Measurements from ENCODE around the gene TRIM44. TPM values are rescaled to one million over a fixed set of nuclear protein-coding genes. Genes with fewer than 3 reads are reported as not detected.

Gene TRIM44
- total RNA-seq, 1 experiment from 2014 or later, result 16.9 TPM

DNA sequence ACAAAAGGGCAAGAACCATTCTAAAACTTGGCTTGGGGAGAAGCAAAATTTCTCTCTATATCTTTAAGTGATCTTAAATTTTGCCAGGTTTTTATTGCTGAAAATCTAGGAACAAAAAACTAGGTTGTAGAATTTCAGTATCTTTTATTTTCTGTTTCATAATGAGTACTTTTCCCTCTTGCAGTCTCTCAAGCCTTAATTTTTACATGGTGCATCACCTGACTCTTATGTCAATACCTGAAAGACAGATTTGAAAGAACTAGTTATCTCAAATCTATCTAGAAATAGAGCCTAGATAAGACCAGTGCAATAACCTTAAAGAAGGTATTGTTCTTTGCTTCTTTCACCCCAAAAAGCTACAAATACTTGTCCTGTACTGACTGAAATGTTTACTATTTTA is 122.1 kb downstream of the TRIM44 start:
- no peaks in the 10 kb centered on the region for H3K36me3 ChIP-seq (replicated peaks; ENCODE audit: control insufficient read depth, insufficient read depth, low read length)
- H3K4me3 ChIP-seq (ENCODE audit: insufficient read depth, low read depth, low read length), result no peak overlapping the region
- no peaks in the 10 kb centered on the region for H3K27me3 ChIP-seq (ENCODE audit: control insufficient read depth, insufficient read depth, low read length)
- DNase-seq, result no peak

DNA sequence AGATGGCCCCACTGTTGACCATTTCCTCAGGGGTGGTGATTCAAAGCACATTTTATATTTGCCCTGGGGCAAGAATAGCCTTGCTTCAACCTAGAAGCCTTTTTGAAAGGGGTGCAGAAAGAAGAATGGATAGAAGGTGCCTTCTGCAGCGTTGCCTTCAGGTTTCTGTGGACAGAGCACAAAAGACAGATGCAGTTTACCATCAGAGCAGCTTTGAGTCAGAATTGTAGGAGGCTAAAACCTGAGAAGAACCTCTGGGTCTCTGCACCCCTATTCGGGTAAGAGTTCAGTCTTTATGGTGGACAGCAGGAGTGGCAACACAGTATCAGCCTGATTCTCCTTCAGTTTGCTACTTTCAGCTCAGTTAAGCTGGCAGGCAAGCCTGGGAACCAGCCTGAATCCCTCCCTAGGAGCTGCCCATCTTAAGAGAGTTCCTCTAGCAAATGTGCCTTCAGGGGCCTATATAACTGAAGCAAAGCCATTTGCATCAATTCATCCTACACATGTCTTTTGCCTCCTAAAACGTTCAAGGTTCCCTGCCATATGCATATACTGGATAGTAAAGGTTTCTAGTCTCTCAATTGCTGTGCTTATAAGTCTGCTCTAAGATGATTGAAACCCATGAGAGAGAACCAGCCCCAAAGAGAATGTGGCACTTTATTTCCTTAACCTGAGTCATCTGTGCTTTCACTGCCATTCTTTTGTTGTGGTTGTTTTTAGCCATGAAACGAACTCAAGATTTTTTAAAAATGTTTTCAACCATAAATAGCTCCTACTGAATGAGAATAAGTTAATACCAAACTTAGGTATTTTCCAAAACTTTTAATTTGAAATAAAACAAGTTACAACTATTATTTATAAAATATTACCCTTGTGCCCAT is 123.0 kb downstream of the TRIM44 start:
- H3K27me3 ChIP-seq (ENCODE audit: control insufficient read depth, insufficient read depth, low read length), result no peaks in the 10 kb centered on the region
- no peaks in the 10 kb centered on the region for H3K36me3 ChIP-seq (replicated peaks; ENCODE audit: control insufficient read depth, insufficient read depth, low read length)
- no peak for DNase-seq

DNA sequence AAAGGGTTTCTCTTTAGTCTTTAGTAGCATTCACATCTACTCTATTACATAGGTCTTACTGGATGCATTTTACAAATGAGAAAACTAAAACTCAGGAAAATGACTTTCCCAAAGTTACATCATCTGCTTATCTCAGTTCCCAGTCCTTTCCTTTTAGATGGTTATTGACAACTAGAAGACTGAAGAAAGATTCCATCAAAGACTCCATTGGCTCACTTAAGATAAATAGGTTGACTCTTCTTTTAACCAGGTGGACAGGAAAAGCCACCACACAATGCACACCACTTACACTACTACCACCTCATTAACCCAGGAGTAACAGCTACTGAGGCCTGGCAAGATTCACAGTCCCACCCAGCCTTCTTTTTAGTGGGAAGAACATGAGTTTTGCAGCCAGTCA is 123.6 kb downstream of the TRIM44 start:
- H3K36me3 ChIP-seq (replicated peaks; ENCODE audit: control insufficient read depth, insufficient read depth, low read length), result no peaks in the 10 kb centered on the region
- no peak for DNase-seq
- H3K27me3 ChIP-seq (ENCODE audit: control insufficient read depth, insufficient read depth, low read length), result no peaks in the 10 kb centered on the region
- no peak overlapping the region for H3K4me3 ChIP-seq (ENCODE audit: insufficient read depth, low read depth, low read length)

More for the DNA sequence above, 123.0 kb downstream of the TRIM44 start:
- no peak overlapping the region for H3K4me3 ChIP-seq (ENCODE audit: insufficient read depth, low read depth, low read length)

DNA sequence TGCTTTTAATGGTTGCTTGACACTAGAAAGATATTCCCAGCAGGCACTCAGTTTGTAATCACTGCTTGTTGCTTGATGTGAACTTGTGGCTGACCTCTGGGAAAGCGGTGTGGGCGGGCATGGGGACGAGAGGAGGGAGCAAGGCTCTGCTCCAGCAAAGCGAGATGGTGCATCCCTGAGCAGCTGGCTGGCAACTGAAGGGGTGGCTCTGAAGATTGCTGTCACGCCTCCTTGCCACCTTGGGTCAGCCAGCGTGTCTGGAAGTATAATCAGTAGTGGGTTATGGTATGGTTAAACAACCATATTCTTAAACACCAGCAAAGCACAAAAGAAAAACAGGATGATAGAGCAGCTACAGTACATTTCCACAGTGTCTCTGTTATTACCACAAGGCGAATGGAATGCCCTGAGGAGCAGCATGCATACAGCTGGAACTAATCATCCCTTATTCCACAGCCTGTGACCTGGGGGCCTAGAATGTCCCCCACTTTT is 124.5 kb downstream of the TRIM44 start:
- no peak overlapping the region for H3K4me3 ChIP-seq (ENCODE audit: insufficient read depth, low read depth, low read length)
- DNase-seq, result no peak
- no peaks in the 10 kb centered on the region for H3K27me3 ChIP-seq (ENCODE audit: control insufficient read depth, insufficient read depth, low read length)
- no peaks in the 10 kb centered on the region for H3K36me3 ChIP-seq (replicated peaks; ENCODE audit: control insufficient read depth, insufficient read depth, low read length)

DNA sequence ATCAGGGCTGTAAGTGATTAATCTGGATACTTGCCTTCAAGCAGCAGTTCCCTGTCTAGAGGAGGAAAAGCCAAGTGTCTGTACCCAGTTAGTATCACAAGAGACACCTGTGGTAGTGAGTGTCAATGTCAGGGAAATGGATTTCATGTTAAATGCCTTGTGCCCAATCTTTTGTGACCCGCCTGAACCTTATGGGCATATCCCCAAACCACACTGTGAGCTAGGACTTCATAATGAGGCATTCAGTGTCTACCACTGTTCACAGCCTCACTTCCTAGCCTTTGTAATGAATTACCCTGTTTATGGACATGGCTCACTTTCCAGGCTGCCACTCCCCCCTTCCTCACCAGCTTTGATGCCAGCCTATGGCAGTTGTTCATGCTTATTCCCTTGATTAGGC is 125.1 kb downstream of the TRIM44 start:
- H3K36me3 ChIP-seq (replicated peaks; ENCODE audit: control insufficient read depth, insufficient read depth, low read length), result no peaks in the 10 kb centered on the region
- no peaks in the 10 kb centered on the region for H3K27me3 ChIP-seq (ENCODE audit: control insufficient read depth, insufficient read depth, low read length)
- DNase-seq, result no peak
- no peak overlapping the region for H3K4me3 ChIP-seq (ENCODE audit: insufficient read depth, low read depth, low read length)

DNA sequence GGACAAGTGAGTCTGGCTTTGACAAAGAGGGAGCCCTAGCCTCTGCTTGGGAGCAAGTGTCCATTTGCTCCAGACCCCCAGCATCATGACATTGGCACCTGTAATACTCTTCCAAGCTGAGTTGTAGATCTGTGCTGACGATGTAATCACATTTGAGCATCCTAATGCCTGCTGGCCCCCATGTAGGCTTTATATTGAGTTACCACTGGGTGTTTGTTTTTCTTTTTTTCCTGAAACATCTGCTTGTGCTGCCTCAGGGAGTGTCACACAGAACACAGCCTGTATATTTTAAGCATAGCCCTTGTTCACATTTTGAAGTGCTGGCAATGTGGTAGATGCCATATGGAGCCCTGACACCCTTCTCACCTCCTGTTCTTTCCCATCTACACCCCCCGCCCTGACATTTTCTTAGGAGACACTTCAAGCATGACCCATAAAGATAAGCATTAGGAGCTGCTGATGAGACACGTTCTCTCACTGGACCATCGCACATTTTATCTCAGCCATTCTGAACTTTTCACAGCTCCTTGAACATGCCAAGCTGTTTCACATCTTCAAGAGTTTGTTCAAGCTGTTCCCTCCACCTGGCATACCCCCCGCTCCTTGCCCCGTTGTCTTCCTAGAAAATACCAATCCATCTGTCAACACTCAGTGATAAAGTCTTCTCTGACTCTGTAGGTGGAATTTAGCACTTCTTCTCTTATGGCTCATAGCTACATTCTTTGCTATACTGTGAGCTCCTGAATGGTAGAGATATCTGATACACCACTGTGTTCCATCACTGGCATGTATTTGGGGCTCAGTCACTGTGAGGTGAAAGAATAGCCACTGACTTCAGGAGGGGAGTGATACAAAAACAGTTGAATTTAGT is 128.7 kb downstream of the TRIM44 start:
- Histone ChIP-seq H3K27me3 (ENCODE audit: control insufficient read depth, insufficient read depth, low read length) (no peaks in the 10 kb centered on the region), H3K36me3 (replicated peaks; ENCODE audit: control insufficient read depth, insufficient read depth, low read length) (no peaks in the 10 kb centered on the region), H3K4me3 (ENCODE audit: insufficient read depth, low read depth, low read length) (no peak overlapping the region)
- DNase-seq, result no peak

DNA sequence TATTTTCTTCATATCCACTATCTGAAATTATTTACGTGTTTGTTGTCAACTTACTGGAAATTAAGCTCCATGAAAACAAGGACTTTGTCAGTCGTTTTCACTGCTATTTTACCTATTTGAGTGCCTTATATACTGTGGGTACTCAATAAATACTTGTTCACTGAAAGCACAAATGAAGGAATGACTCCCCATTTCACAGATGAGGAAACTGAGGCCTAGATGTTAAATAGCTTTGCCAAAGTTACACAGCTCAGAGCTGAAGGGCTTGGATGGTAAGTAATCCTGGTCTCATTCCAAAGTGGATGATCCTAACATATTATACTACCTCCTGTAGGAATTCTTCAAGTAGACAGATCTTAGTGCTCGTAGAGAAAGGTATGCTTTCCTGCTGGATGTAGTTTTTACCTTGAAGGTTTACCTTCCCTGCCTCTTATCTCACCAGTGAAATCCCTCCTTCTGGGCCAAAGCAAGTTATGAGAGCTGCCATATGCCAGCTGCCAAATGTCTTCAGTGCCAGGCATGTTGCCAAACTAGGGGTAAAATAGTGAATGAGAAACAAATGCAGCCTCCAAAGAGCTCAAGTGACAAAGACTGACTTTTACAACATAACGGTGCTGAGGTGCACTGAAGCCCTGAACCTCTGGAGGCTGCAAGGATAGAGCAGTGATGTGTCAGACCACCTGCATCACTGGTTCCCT is 129.7 kb downstream of the TRIM44 start:
- no peak for DNase-seq
- Histone ChIP-seq H3K27me3 (ENCODE audit: control insufficient read depth, insufficient read depth, low read length) (no peaks in the 10 kb centered on the region), H3K36me3 (replicated peaks; ENCODE audit: control insufficient read depth, insufficient read depth, low read length) (no peaks in the 10 kb centered on the region), H3K4me3 (ENCODE audit: insufficient read depth, low read depth, low read length) (no peak overlapping the region)

DNA sequence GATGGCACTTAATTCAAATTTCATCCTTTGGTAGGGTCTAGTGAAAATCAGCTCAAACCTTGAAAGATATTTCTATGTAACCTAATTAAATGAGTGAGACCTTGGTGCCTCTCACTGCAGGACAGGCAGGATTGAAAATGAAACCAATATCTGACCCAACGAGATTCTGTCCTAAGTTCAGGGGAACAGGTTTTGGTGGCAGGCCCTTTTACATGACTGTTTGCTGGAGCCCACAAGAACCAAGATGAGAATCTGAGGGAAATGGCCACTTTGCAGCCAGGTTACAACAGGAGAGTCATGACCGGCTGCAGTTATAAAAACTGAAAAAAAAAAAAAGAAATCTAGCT is 130.2 kb downstream of the TRIM44 start:
- Histone ChIP-seq H3K4me3 (ENCODE audit: insufficient read depth, low read depth, low read length) (no peak overlapping the region), H3K36me3 (replicated peaks; ENCODE audit: control insufficient read depth, insufficient read depth, low read length) (no peaks in the 10 kb centered on the region), H3K27me3 (ENCODE audit: control insufficient read depth, insufficient read depth, low read length) (no peaks in the 10 kb centered on the region)
- DNase-seq, result no peak

DNA sequence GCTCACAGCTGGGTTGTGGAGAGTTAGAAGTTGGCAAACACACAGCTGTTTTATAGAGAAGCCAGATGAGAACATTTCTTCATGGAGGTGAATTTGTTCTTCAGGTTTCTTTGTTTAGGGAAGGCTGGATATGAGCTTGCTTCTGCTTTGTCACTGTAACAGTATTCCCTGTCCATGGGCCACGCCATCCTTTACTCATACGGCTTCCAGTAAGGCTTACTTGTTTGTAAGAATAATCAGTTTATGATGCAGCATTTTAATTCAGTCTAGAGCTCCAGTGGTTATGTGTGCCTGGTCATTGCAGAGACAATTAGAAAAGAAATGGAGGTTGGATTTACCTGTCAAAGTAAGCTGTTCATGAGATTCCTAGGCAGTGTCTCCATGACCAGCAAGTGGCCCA is 131.8 kb downstream of the TRIM44 start:
- no peak for DNase-seq
- H3K27me3 ChIP-seq (ENCODE audit: control insufficient read depth, insufficient read depth, low read length), result no peaks in the 10 kb centered on the region
- no peak overlapping the region for H3K4me3 ChIP-seq (ENCODE audit: insufficient read depth, low read depth, low read length)
- H3K36me3 ChIP-seq (replicated peaks; ENCODE audit: control insufficient read depth, insufficient read depth, low read length), result no peaks in the 10 kb centered on the region

DNA sequence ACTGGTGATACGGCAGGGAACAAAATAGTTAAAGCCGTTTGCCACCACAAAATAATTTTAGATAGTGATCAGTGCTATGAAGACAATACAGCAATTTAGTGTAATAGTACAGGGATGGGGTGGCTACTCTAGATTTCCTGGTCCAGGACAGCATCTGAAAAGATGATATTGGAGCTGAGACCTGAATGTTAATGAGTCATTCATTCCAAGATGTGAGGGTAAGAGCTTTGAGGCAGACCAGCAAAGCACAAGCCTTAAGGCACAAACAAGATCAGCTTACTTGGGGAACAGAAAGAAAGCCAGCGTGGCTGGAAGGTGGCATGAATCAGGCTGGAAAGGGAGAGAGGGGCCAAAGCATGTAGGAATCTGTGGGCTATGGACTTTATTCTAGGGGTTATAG is 132.3 kb downstream of the TRIM44 start:
- Histone ChIP-seq H3K4me3 (ENCODE audit: insufficient read depth, low read depth, low read length) (no peak overlapping the region), H3K36me3 (replicated peaks; ENCODE audit: control insufficient read depth, insufficient read depth, low read length) (no peaks in the 10 kb centered on the region), H3K27me3 (ENCODE audit: control insufficient read depth, insufficient read depth, low read length) (no peaks in the 10 kb centered on the region)
- no peak for DNase-seq

DNA sequence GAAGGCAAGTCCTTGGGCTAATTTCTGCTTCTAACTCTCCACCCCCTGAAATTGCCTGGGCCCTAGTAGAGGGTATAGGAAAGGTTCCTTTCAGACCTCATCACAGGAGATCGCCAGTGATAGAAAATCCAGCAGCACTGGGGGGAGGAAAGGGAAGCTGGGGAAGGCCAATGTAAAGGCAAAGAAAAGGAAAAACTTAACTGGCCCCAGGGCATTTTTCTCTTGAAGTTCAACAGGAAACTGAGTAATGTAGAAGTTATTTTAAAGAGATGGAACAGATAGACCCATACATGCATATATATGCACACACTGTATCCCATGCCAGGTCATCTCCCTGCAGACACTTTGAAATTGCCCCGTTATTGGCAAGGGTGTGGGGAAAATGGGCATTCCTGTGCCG is 134.0 kb downstream of the TRIM44 start:
- Histone ChIP-seq H3K4me3 (ENCODE audit: insufficient read depth, low read depth, low read length) (no peak overlapping the region), H3K27me3 (ENCODE audit: control insufficient read depth, insufficient read depth, low read length) (no peaks in the 10 kb centered on the region), H3K36me3 (replicated peaks; ENCODE audit: control insufficient read depth, insufficient read depth, low read length) (no peaks in the 10 kb centered on the region)
- no peak for DNase-seq

DNA sequence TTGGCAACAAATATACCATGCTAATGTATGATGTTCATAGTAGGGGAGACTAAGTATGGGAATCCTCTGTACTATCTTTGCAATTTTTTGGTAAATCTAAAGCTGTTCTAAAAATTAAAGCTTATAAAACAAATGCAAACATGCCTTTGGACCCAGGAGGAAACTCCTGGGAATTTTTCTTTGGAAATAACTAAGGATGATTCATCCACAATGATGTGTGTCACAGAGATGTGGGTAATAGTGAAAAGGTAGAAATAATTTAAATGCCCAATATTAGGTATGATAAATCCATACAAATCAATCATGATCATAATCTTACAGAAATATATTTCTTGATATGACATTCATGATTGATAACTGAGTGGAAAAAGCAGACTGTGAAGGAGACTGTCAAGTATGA is 135.8 kb downstream of the TRIM44 start:
- DNase-seq, result no peak
- H3K27me3 ChIP-seq (ENCODE audit: control insufficient read depth, insufficient read depth, low read length), result no peaks in the 10 kb centered on the region
- H3K36me3 ChIP-seq (replicated peaks; ENCODE audit: control insufficient read depth, insufficient read depth, low read length), result no peaks in the 10 kb centered on the region
- H3K4me3 ChIP-seq (ENCODE audit: insufficient read depth, low read depth, low read length), result no peak overlapping the region

DNA sequence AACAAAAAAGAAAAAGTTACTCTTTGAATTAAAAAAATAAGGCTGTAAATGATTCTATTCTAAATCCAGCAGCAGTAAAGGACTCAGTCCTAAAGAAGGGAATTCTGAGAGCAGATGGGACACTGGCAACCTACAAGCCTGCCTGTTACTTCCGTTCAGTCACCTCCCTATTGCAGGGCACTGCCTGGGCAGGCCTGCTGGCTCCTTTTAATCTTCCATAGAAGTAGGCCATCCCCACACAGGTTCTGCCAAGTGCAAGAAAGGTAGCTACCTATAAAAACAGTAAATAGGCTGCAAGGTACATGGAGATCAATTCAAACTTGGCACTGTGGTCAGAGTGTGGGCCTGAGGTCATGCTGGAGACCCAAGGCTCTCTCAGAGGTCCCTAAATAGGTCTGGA is 136.4 kb downstream of the TRIM44 start:
- Histone ChIP-seq H3K4me3 (ENCODE audit: insufficient read depth, low read depth, low read length) (no peak overlapping the region), H3K27me3 (ENCODE audit: control insufficient read depth, insufficient read depth, low read length) (no peaks in the 10 kb centered on the region), H3K36me3 (replicated peaks; ENCODE audit: control insufficient read depth, insufficient read depth, low read length) (no peaks in the 10 kb centered on the region)
- DNase-seq, result no peak

DNA sequence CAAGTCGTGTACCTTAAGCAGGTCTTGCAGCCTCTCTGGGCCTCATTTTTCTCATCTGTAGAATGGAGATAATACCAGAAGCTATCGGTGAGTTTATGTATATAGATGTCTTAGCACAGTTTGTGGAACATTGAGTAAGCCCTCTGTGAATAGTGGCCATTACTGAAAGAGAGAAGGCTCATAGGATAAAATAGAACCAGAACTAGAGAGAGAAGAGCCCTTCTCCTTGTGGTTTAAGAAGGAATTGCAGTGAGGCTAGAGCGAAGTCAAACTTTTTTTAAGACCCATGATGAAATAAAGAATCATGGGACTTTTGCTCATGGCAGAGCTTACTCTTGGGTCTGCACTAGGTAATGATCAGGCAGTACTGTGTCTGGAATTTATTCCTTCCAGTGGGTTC is 137.1 kb downstream of the TRIM44 start:
- no peaks in the 10 kb centered on the region for H3K27me3 ChIP-seq (ENCODE audit: control insufficient read depth, insufficient read depth, low read length)
- no peaks in the 10 kb centered on the region for H3K36me3 ChIP-seq (replicated peaks; ENCODE audit: control insufficient read depth, insufficient read depth, low read length)
- DNase-seq, result no peak
- no peak overlapping the region for H3K4me3 ChIP-seq (ENCODE audit: insufficient read depth, low read depth, low read length)
